SU-DHL-6 (cell line): ENCODE results near the gene EYA2.

ENCODE experiments used
- EZH2phosphoT487 ChIP-seq: fragments of 200-600 bp; sonication (generic), shearing (Covaris generic); conservative IDR thresholded peaks from 2 replicates; pipeline ENCODE4 v1.6.1; 2018; ENCODE audit warnings: mild to moderate bottlenecking, antibody characterized with exemption, low read length, moderate library complexity, mixed read lengths
- TF ChIP-seq, protein P1 (sequence below): fragments of 200-600 bp; sonication (generic); IDR thresholded peaks from one replicate; pipeline ENCODE4 v1.5.1; 2017; ENCODE audit warnings: antibody characterized with exemption, mild to moderate bottlenecking, low read length, moderate library complexity; ENCODE audit not compliant: insufficient read depth, poor library complexity, severe bottlenecking

DNA sequence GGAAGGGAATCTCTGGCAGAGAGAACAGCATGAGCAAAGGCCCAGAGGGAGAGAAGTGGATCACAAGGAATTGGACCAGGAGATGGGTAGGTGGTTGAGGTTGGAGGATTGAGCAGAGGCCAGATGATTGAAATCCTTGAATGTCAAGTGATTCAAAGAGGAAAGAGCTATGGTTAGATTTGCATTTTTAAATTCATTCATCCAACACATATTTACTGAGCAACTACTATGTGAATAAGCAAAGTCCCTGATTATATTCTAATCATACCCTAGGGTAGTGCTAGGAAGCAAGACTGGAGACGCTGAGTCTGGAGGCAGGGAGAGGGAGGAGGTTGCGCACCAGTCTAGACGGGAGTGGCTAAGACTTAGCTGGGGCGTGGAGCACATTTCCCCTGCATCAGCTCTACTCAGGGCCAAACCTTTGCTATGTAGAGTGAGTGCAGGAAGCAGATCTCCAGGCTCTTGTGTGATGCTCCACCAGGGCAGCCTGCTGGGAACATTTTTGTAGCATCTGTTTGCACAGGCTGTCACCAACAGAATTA is 40.2 kb downstream of the EYA2 start:
- TF ChIP-seq, protein P1, sequence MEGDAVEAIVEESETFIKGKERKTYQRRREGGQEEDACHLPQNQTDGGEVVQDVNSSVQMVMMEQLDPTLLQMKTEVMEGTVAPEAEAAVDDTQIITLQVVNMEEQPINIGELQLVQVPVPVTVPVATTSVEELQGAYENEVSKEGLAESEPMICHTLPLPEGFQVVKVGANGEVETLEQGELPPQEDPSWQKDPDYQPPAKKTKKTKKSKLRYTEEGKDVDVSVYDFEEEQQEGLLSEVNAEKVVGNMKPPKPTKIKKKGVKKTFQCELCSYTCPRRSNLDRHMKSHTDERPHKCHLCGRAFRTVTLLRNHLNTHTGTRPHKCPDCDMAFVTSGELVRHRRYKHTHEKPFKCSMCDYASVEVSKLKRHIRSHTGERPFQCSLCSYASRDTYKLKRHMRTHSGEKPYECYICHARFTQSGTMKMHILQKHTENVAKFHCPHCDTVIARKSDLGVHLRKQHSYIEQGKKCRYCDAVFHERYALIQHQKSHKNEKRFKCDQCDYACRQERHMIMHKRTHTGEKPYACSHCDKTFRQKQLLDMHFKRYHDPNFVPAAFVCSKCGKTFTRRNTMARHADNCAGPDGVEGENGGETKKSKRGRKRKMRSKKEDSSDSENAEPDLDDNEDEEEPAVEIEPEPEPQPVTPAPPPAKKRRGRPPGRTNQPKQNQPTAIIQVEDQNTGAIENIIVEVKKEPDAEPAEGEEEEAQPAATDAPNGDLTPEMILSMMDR = no peak
- no peak for TF ChIP-seq EZH2phosphoT487
